ENCODE results near the gene OR2H1. TPM values are rescaled to one million over a fixed set of nuclear protein-coding genes. Genes with fewer than 3 reads are reported as not detected.

Gene OR2H1
- total RNA-seq, 4 donors from 2014 or later: not detected

- no peaks in the 10 kb centered on the region for H3K27me3 ChIP-seq
- H3K4me3 ChIP-seq (replicated peaks in 1 of 3): no peak overlapping the region
- TF ChIP-seq, protein P1, sequence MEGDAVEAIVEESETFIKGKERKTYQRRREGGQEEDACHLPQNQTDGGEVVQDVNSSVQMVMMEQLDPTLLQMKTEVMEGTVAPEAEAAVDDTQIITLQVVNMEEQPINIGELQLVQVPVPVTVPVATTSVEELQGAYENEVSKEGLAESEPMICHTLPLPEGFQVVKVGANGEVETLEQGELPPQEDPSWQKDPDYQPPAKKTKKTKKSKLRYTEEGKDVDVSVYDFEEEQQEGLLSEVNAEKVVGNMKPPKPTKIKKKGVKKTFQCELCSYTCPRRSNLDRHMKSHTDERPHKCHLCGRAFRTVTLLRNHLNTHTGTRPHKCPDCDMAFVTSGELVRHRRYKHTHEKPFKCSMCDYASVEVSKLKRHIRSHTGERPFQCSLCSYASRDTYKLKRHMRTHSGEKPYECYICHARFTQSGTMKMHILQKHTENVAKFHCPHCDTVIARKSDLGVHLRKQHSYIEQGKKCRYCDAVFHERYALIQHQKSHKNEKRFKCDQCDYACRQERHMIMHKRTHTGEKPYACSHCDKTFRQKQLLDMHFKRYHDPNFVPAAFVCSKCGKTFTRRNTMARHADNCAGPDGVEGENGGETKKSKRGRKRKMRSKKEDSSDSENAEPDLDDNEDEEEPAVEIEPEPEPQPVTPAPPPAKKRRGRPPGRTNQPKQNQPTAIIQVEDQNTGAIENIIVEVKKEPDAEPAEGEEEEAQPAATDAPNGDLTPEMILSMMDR (IDR thresholded peaks at IDR 0.05): no peak
- no peak for TF ChIP-seq POLR2A (IDR thresholded peaks at IDR 0.05)
- no peaks in the 10 kb centered on the region for H3K36me3 ChIP-seq
- 95 to 100% methylated on average over 3 of the region's 3 CpGs for WGBS, 2 donors
- no peaks in the 10 kb centered on the region for H3K4me1 ChIP-seq
- no peak overlapping the region for H3K27ac ChIP-seq
- intact Hi-C loops (cut with DNase I): no loop called here
- no peak for DNase-seq
- H3K9me3 ChIP-seq: no peaks in the 10 kb centered on the region
These were observed 48.9 kb downstream of the OR2H1 start for GRCh38 chr6:29505808-29506207.

DNA sequence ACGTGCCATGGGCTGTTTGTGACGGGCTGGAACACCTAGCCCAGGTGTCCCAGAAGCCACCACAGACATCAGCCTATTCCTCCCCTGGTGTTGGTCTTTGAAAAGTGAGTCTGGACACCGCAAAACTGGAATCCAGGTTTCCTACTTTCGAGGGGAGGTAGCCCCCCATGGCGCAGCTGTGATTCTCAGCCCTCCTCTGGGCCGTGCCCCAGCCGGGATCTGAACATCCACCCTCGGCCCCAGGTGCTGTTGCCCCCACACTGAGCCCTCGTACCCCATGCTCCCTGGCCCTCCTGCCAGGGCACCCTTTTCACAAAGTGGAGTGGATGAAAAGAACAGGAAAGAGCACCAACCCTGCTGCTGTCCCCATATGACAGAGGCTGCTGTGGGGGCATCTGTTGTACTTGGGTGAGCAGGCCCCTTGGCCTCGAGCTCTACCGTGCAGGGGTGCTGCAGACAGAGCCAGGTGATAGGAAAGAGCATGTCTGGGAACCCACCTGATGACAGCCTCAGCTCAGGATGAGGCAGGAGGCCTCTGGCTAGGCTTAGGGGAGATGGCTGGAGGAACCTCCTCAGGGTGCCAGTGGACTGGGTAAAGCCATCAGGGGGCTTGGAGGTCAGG, 49.6 kb downstream of the OR2H1 start:
- no peaks in the 10 kb centered on the region for H3K36me3 ChIP-seq
- no peaks in the 10 kb centered on the region for H3K27me3 ChIP-seq
- no peaks in the 10 kb centered on the region for H3K4me1 ChIP-seq
- WGBS, 2 donors: 83% methylated on average over 10 to 11 of the region's 11 CpGs
- no peak for TF ChIP-seq POLR2A (IDR thresholded peaks at IDR 0.05)
- TF ChIP-seq, protein P1 (IDR thresholded peaks at IDR 0.05): no peak
- no peaks in the 10 kb centered on the region for H3K9me3 ChIP-seq
- no peak overlapping the region for H3K4me3 ChIP-seq (replicated peaks in 1 of 3)
- DNase-seq: no peak
- no peak overlapping the region for H3K27ac ChIP-seq
- intact Hi-C loops (cut with DNase I): no loop called here

- DNase-seq: no peak
- no peaks in the 10 kb centered on the region for H3K27me3 ChIP-seq
- no peak overlapping the region for H3K27ac ChIP-seq
- TF ChIP-seq, protein P1 (IDR thresholded peaks at IDR 0.05): no peak
- TF ChIP-seq POLR2A (IDR thresholded peaks at IDR 0.05): no peak
- H3K4me1 ChIP-seq: no peaks in the 10 kb centered on the region
- WGBS, 2 donors: 83 to 93% methylated on average over 5 of the region's 5 CpGs
- H3K4me3 ChIP-seq (replicated peaks in 1 of 3): no peak overlapping the region
- intact Hi-C loops (cut with DNase I): no loop called here
- H3K9me3 ChIP-seq: no peaks in the 10 kb centered on the region
- no peaks in the 10 kb centered on the region for H3K36me3 ChIP-seq
These were observed 50.4 kb downstream of the OR2H1 start for GRCh38 chr6:29507319-29507718.

DNA sequence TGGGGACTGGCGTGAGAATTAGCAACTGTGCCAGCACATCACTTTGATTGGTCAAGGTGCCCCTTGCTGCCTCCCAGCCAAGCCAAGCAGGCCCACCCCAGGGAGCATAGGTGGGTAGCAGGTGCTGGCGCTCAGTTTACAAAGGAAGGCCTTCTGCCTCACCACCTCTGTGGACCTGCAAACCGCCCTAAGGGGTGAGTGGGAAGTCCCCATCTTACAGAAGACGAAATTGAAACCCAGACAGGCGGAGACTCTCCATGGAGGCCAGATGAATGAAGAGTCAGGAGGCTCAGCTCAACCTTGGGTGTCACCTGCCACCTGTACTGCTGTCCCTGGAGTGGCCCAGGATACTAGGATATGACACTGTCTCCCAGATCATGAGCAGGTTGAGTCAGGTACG, 52.3 kb downstream of the OR2H1 start:
- 77 to 80% methylated on average over 6 of the region's 6 CpGs for WGBS, 2 donors
- TF ChIP-seq, protein P1 (IDR thresholded peaks at IDR 0.05): no peak
- no peak for TF ChIP-seq POLR2A (IDR thresholded peaks at IDR 0.05)
- no peaks in the 10 kb centered on the region for H3K9me3 ChIP-seq

GRCh38 chr6:29509711-29510110, 52.8 kb downstream of the OR2H1 start:
- H3K36me3 ChIP-seq: no peaks in the 10 kb centered on the region
- H3K4me1 ChIP-seq: no peaks in the 10 kb centered on the region
- H3K27me3 ChIP-seq: no peaks in the 10 kb centered on the region
- H3K4me3 ChIP-seq (replicated peaks in 1 of 3): no peak overlapping the region
- no peaks in the 10 kb centered on the region for H3K9me3 ChIP-seq
- DNase-seq: no peak
- H3K27ac ChIP-seq: no peak overlapping the region
- intact Hi-C loops (cut with DNase I): no loop called here
- 80 to 84% methylated on average over 9 of the region's 9 CpGs for WGBS, 2 donors
- no peak for TF ChIP-seq POLR2A (IDR thresholded peaks at IDR 0.05)
- TF ChIP-seq, protein P1 (IDR thresholded peaks at IDR 0.05): no peak

More for the DNA sequence above, 52.3 kb downstream of the OR2H1 start:
- no peaks in the 10 kb centered on the region for H3K4me1 ChIP-seq
- no peak for DNase-seq
- H3K27me3 ChIP-seq: no peaks in the 10 kb centered on the region
- intact Hi-C loops (cut with DNase I): no loop called here
- H3K4me3 ChIP-seq (replicated peaks in 1 of 3): no peak overlapping the region
- no peak overlapping the region for H3K27ac ChIP-seq
- no peaks in the 10 kb centered on the region for H3K36me3 ChIP-seq

Data from thyroid gland (tissue), 4 donors.